NCI-H146 treated with DMSO at 0.1 percent for 48 hours (cell line): Measurements from ENCODE around the gene ASCL3.
"Not testable (repeated sequence)": the region's sequence is repeated elsewhere in the genome, so short reads cannot be mapped to it uniquely, and the experiment has no call there.

Source experiments
- DNase-seq: peaks from one replicate; lab custom pipeline; 2025; ENCODE audit not compliant: unreplicated experiment; lab: John Stamatoyannopoulos, UW

Gene ASCL3

DNA sequence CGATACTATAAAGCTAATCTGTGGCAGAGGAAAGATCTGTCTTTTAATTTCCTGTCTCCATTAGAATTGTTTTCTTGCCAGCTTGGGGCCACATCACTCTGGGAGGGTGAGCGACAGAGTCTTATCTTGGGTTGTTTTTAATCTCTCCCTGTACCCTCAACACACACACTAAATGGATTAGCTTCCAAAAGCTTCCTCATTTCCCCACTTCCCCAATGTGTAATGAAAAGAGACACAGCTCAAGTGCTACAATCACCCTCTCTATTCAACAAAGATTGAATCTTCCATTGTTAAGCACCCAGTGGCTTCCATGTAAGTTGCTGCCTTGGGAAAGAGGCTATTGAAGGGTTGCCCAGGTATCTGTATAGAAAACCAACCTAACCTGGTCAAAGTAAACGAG lies 6.1 kb upstream of the ASCL3 start:
- DNase-seq = no peak

- no peak for DNase-seq
These were observed 4.6 kb upstream of the ASCL3 start for GRCh38 chr11:8947230-8947943.

GRCh38 chr11:8941341-8942103 lies 1.3 kb downstream of the ASCL3 start:
- no peak for DNase-seq

GRCh38 chr11:8937659-8938058 lies 5.2 kb downstream of the ASCL3 start:
- no peak for DNase-seq

- no peak for DNase-seq
These were observed 5.7 kb downstream of the ASCL3 start for GRCh38 chr11:8937159-8937558.

- DNase-seq = not testable (repeated sequence)
These were observed 7.0 kb downstream of the ASCL3 start for GRCh38 chr11:8935789-8936188.

GRCh38 chr11:8934742-8935488 lies 7.9 kb downstream of the ASCL3 start:
- DNase-seq = no peak

GRCh38 chr11:8933931-8934330 lies 8.9 kb downstream of the ASCL3 start:
- DNase-seq = no peak

GRCh38 chr11:8932564-8933180 lies 10.1 kb downstream of the ASCL3 start, which contains the start of gene C11orf16:
Gene C11orf16, minus strand, starts transcription at chr11:8932947. Its CDS starts 639 bp downstream, at chr11:8932308.
- DNase-seq = peak; percentile 9

GRCh38 chr11:8930456-8931175 lies 12.2 kb downstream of the ASCL3 start:
- no peak for DNase-seq

DNA sequence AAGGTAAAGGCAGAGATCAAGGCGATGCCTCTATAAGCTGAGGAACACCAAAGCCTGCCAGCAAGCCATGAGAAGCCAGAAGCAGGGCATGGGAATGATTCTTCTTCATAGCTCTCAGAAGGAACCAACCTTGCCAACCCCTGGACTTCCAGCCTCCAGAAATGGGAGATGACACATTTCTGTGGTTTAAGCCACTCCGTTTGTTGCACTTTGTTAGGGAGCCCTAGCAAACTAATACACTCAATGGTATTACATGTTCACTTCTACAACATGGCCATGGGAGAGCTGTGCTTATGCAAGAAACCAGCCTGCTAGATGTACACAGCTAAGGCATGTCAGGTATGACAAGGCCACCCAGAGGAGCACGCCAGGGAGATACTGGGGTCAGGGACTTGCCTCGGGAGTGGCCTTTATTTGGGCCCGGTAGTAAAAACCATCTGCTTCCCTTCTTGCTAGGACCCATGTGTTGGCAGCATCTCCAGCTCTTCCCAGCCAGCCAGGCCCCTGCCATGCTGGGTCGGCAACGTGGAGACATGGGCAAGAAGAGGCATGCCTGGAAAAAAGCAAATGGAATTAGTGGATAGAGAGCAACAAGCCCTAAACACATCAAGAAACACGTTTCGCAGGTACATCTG lies 13.7 kb downstream of the ASCL3 start:
- DNase-seq = no peak

DNA sequence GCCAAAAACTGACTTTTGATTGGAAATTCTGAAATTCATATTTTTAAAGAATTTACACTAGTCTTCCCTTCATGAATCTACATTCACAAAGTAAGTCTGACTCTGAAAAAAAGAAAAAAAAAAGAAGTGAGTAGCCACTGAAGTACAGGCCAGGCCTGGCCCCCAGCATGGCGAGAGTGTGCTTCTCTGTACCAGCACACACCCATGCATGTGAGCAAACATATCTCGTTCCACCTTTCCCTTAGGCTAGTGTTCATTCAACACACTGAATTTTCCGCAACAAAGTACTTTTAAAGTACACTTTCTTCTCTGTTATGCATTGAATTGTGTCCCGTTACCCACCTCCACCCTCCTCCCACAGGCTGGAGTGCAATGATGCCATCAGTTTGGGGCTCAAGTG lies 14.6 kb downstream of the ASCL3 start:
- DNase-seq = no peak

DNA sequence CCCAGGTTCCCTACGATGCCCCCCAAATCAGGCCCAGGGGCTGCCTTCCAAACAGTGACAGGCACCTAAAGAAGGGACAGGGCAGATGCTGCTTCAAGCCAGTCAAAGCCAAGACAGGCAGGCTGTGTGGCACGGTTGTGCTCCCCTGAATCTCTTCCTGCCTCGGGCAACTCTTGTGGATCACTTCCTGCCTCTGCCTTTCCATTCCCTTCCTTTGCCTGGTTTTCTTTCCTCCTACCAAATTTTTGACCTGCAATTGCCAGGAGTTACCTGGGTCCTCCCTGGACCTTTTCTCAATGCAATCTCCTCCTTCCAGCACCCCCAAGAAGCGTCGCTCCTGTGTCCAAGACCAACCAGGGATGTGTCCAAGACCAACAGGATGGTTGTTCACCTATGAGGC lies 15.6 kb downstream of the ASCL3 start:
- no peak for DNase-seq

GRCh38 chr11:8926236-8926635 lies 16.6 kb downstream of the ASCL3 start:
- DNase-seq = no peak

DNA sequence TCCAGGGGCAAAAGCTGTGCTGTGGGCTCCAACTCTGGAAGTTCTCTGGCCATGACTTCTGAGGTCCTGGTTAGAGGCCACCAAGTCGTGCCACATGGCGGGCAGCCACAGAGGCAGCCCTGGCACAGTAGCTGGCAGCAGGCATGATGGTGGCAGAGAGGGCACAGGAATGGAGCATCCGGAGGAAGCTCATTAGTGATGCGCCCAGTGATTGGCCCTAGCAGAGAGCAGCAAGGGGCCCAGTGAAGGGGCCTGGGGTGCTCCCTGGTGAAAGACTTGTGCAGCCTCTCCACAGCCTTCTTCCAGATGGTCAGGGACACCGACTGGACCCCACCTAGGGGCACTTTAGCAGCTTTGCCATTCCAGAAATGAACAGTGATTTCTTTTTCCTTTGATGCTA lies 17.1 kb downstream of the ASCL3 start:
- no peak for DNase-seq

DNA sequence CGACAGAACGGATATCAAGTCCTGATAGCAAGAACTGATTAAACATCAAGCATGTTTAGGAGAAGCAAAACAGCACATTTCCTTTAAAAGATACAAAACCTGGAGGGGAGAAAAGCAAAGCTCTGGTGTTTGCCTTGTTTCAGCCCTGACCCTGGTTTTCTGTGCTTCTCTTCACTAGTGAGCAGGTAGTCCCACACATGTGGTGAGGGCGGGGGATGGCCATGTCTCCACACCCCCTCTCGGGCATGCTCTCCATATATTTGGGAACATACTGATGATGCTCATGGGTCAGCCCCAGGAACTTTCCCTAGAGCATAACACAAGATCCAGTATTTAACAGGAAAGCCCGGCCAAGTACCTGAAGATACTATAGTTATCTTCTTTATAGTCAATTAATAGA lies 20.1 kb downstream of the ASCL3 start:
- no peak for DNase-seq

DNA sequence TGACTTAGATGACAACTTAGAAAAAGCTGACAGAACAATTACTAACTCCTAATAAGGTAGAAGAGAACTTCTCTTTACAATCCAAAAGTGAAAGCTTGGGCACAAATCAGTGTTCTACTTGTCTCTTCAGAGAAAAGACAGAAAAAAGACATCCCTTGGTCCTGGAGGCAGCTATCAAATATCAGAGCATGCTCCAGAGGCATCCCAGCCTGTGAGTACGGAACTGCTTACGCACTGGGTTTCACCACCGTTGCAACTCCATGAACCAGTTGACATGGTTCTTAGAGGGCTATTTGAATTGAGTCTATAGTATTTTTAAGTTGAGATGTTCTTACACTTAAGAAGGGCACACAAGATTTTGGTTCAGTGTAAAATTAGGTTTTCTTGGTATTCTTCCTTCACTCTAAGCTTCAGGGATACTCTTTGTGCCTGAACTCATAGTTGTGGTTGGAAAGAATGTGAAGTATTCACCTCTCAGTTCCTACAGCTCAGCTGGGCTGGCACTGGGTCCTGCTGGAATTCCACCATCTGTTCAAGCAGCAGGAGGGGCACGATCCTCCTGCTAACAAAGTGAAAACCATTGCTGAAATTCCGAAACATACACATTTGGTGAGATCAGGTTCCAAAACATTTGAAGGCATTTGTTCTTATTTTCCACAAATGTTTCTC lies 25.5 kb downstream of the ASCL3 start:
- no peak for DNase-seq

GRCh38 chr11:8914661-8915018 lies 28.2 kb downstream of the ASCL3 start:
- no peak for DNase-seq

DNA sequence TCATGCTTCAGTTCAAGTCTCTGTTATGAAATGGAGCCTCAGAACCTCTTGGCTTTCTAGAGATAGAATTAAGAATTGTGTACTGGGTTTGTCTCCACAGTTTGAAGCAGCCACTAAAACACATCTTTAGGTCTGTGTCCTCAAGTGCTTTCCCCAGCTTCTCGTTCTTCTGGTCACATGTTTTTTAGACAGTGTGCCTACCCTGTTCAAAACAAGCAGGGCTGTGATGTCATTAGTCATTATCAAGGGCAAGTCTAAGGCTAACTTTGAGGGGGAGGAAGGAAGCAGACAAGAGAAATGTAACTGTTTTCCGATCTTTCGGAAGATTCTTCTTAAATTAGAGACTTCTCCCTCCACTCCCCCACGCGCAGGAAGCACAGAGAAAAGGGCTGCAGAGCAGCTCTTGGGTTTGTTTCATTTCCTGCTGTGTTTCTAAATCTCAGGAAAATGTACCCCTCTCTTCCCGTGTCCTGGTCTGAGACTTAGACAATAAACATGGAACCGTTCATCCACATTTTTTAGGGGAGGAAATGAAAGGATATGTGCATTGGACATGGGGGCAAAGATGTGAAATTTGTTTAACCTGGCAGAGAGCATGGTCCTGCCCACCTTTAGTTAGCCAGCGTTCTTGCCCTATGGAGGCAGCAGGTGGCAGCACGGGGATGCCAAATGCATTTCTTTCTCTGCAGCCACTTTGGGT lies 28.7 kb downstream of the ASCL3 start:
- DNase-seq = peak; percentile 1
